Stimulated activated CD8-positive, alpha-beta memory T cell treated with anti-CD3 and anti-CD28 coated beads, Interleukin-7, amount 100 ng/mL, for 48 hours (primary cell): Measurements from ENCODE around the gene CKAP2.
"Not testable (repeated sequence)": the region's sequence is repeated elsewhere in the genome, so short reads cannot be mapped to it uniquely, and the experiment has no call there.

Experiments
- DNase-seq, 2 donors: peaks; one replicate each; pipeline ENCODE4 v3.0.0-alpha.2; 2020; ENCODE audit warnings: low read depth in 1 of 2; ENCODE audit errors: extremely low read depth in 1 of 2

Gene CKAP2

GRCh38 chr13:52454820-52455676 lies at the start of gene CKAP2:
CKAP2 (plus strand) TSS chr13:52455478; CDS start chr13:52455557, 79 bp downstream.
- DNase-seq: peak; percentile 84 to 90

- peak in 1 of 2 donors; percentile 2 for DNase-seq
Observed at GRCh38 chr13:52405767-52406494, 49.3 kb upstream of the CKAP2 start, which contains the start of gene THSD1. THSD1 (minus strand) TSS chr13:52406172; CDS start chr13:52402600, 3,572 bp downstream.

GRCh38 chr13:52406629-52407028 lies 48.6 kb upstream of the CKAP2 start:
- DNase-seq: no peak

DNA sequence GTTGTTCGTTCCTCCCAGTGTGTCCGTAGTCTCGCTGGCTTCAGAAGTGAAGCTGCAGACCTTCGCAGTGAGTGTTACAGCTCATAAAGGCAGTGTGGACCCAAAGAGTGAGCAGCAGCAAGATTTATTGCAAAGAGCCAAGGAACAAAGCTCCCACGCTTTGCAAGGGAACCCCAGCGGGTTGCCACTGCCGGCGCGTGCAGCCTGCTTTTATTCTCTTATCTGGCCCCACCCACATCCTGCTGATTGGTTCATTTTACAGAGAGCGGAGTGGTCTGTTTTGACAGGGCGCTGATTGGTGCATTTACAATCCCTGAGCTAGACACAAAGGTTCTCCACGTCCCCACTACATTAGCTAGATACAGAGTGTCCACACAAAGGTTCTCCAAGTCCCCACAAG lies 47.8 kb upstream of the CKAP2 start:
- not testable (repeated sequence) for DNase-seq

DNA sequence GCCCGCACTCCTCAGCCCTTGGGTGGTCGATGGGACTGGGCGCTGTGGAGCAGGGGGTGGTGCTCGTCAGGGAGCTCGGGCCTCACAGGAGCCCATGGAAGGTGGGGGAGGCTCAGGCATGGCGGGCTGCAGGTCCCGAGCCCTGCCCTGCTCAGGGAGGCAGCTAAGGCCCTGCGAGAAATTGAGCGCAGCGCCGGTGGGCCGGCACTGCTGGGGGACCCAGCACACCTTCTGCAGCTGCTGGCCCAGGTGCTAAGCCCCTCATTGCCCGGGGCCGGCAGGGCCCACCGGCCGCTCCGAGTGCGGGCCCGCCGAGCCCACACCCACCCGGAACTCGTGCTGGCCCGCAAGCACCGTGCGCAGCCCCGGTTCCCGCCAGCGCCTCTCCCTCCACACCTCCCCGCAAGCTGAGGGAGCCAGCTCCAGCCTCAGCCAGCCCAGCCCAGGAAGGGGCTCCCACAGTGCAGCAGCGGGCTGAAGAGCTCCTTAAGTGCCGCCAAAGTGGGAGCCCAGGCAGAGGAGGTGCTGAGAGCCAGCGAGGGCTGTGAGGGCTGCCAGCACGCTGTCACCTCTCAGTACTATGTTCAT lies 47.1 kb upstream of the CKAP2 start:
- DNase-seq: not testable (repeated sequence)

- no peak for DNase-seq
Observed at GRCh38 chr13:52411629-52412028, 43.6 kb upstream of the CKAP2 start.

GRCh38 chr13:52412128-52412527 lies 43.1 kb upstream of the CKAP2 start:
- DNase-seq: no peak

- DNase-seq: no peak
Observed at GRCh38 chr13:52414051-52414450, 41.2 kb upstream of the CKAP2 start.

- DNase-seq: no peak
Observed at GRCh38 chr13:52414963-52415362, 40.3 kb upstream of the CKAP2 start.

DNA sequence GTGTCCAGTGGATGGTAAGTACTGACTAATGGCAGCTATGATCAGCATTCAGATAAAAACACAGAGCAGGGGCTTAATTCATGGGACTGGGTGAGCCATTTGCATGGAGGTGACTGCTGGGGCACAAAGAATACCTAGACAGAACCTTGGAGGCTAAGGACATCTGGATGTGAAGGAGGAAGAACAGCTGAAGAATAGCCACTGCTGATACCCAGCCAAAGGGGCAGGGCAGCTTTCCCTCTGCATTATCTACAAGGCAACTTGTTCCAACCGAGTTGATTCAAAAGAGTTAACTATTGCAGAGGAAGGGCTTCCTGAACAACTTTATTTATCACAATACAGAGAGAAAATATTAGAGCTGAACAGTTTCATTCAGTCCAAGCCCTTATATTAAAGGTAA lies 36.2 kb upstream of the CKAP2 start:
- DNase-seq: no peak

DNA sequence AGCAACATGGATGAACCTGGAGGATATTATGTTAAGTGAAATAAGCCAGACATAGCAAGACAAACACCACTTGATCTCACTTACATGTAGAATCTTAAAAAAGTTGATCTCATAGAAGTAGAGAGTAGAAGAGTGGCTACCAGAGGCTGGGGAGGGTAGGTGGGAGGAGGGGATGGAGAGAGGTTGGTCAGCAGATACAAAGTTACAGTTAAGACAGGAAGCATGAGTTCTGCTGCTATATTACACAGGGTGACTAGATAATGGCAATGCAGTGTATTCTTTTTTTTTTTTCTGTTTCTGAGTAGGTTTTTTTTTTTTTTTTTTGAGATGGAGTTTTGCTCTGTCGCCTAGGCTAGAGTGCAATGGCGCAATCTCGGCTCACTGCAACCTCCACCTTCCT lies 34.1 kb upstream of the CKAP2 start:
- no peak for DNase-seq

DNA sequence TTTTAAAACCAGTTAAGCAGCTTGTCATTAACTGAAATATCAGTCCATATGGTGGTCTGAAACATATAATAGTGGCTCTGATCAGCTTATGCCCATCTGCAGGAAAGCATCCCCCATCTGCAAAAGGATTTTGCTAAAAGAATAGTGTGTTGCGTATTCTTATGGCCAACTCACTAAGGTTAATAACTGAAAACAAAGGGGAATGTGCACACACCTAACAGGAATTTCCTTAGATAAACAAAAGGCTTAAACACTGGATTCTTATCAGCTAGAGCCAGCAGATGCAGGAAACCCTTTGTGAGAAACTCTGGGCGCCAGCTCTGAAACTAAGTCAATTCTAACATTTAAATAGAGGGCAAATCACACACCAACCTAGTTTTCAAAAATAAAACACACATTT lies 27.0 kb upstream of the CKAP2 start:
- no peak for DNase-seq

DNA sequence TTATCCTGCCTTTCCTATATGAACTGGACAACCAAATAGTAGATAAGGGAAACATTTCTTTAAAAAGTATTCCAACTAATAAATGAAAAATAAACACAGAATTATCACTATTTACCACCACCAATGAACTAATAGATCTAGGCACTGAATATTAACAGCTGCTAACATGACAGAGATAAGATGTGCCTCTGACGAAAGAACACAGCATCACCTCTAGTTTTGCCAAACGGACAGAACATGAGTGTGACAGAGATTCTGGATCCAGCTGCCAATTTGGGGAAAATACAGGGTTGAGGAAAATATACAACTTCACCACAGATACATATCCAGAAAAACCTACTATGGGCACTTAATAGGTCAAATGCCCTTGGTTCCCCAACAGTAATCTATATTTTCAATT lies 22.8 kb upstream of the CKAP2 start:
- no peak for DNase-seq

DNA sequence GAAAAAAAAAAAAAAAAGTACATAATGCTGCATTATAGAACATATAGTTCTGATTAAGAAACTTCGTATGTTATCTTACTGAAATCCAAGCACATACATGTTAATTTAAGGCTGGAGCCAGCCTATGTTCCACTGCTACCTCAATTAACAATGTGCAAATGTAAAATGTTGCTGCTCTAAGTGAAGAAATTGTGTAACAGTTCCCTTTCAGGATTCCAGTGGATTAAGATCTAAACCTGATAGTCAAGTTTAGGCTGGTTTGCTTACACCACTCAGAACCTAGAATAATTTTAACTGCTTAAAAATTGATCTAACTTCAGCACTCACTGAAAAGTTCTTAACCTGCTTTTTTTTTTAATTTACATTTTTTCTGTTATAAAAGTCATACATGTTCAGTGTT lies 9.0 kb upstream of the CKAP2 start:
- DNase-seq: no peak

GRCh38 chr13:52447354-52447753 lies 7.9 kb upstream of the CKAP2 start:
- no peak for DNase-seq

DNA sequence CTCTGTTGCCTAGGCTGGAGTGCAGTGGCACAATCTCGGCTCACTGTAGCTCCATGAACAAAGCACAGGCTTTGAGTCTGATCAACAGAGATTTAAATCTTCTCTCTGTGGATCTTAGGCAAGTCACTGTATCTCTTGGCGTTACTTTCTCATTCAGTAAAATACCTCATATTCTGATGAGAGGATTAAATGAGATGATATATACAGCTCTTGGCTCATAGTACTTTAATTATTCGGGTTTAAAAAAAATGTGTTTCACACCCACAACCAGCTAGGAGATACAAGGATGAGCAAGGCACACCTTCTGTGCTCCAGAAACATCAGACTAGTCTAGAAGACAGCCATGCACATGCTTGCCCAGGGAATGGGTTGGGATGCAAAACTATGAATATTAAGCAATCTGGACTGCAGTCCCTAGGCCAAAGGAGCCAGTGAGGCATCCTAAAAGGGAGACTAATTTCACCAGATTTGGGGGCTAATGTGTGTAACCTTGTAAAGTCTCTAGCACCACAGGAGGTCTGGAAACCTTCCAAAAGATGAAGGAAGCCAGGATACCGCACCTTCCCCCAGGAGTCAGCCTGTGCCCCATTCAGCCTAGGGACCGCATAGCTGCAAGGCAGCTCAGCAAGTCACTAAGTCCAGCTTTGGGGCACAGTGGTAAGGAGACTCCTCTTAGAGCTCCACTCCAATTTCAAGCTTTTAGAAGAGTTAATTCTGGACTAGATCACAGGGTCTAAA lies 7.3 kb upstream of the CKAP2 start:
- no peak for DNase-seq

GRCh38 chr13:52449331-52450011 lies 5.8 kb upstream of the CKAP2 start:
- DNase-seq: no peak

DNA sequence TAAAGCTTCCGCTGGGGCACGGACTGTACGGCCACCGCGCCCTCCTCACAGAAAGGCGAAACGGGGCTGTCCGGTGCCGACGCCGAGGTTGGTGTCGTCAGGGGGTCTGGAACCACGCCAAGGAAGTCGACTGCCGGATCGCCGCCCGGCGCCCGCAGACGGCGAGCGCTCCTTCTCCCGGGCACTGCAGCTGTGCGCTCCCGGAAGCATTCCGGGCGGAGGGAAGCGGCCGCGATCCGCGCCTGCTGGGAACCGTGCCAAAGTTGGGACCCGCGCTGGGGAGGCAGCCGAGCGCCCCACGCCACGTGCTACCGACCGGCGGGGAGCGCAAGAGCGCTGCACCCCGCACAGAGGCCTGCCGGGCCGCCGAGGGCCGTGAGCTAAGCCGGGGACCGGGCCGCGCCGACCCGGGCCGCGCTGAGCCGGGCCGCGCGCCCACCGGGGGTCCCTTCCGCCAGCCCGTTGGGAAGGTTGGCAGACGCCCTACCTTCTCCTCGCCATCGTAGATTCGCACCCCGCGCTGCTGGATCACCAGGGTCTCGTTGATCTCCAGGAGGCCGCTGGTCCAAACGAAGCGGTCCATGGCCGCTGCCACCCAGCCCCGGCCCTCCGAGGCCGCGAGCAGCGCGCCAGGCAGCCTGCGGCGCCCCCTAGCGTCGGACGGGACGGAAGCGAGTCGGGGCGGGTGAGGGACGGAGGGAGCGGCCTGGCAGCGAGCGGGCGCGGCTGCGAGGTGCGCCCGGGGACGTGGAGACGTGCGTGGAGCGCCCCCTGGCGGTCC lies 5.1 kb upstream of the CKAP2 start, which contains the start of gene VPS36:
Gene VPS36, minus strand, starts transcription at position 623 of the 781 bp plus-strand sequence. Its CDS starts 40 bp downstream, at position 583.
- DNase-seq: peak; percentile 84 to 89

GRCh38 chr13:52450793-52451116 lies 4.5 kb upstream of the CKAP2 start:
- DNase-seq: no peak
